Cardiac muscle cell (in vitro differentiated cells and primary cell): ENCODE data around the gene AP2M1. TPM values are rescaled to one million over a fixed set of nuclear protein-coding genes. Genes with fewer than 3 reads are reported as not detected.
"Not testable (repeated sequence)": the region's sequence is repeated elsewhere in the genome, so short reads cannot be mapped to it uniquely, and the experiment has no call there.

ENCODE experiments used
- DNase-seq, 2 donors: peaks; one replicate each; pipeline versions ENCODE4 v3.0.0 to v3.0.0-alpha.2; 2010 to 2017; ENCODE audit warnings: low read depth in 1 of 2, low spot score in 1 of 2
- H3K27ac ChIP-seq: fragments of 200-600 bp; sonication (generic); 2 replicates; pipeline ENCODE4 v1.5.1; 2016
- H3K27me3 ChIP-seq: fragments of 200-600 bp; sonication (generic); 2 replicates; pipeline ENCODE4 v1.6.0; 2016; ENCODE audit warnings: control low read depth
- H3K36me3 ChIP-seq: fragments of 200-600 bp; sonication (generic); 2 replicates; pipeline ENCODE4 v1.5.1; 2016; ENCODE audit warnings: control low read depth
- H3K4me1 ChIP-seq: fragments of 200-600 bp; sonication (generic); 2 replicates; pipeline ENCODE4 v1.8.1; 2017; ENCODE audit warnings: low read depth, mild to moderate bottlenecking, mixed run types
- H3K4me3 ChIP-seq: fragments of 200-600 bp; sonication (generic); 2 replicates; pipeline ENCODE4 v1.5.1; 2016; ENCODE audit warnings: mild to moderate bottlenecking
- H3K9me3 ChIP-seq: fragments of 200-600 bp; sonication (generic); 2 replicates; pipeline ENCODE4 v1.5.1; 2017; ENCODE audit warnings: low read depth, mild to moderate bottlenecking, control low read depth
- CTCF ChIP-seq: IDR thresholded peaks from 2 replicates; pipeline ENCODE4 v1.5.1; 2012; ENCODE audit warnings: low read depth, mild to moderate bottlenecking, low read length
- polyA plus RNA-seq: library from polyadenylated mRNA; unstranded; fragments of >200 nt; fragmentation: Nextera tagmentation; extraction: Ambion mirVana; gene quantifications from 2 replicates; pipeline ENCODE4 v1.2.1, GENCODE V29; 2016
- total RNA-seq: library from RNA; depleted of rRNA; stranded (reverse); fragments of >200 nt; gene quantifications from 2 replicates; pipeline ENCODE4 v1.2.3, GENCODE V29; 2016

AP2M1 gene
- total and polyA plus RNA-seq, 2 experiments from 2014 or later = 399 to 577 TPM

GRCh38 chr3:184149123-184149522 is 25.5 kb upstream of the AP2M1 start:
- H3K4me1 ChIP-seq = no peaks in the 10 kb centered on the region
- no peak overlapping the region for H3K27ac ChIP-seq
- H3K36me3 ChIP-seq = peaks cover 5% of the 10 kb centered on the region
- DNase-seq = no peak
- H3K9me3 ChIP-seq = no peaks in the 10 kb centered on the region
- H3K4me3 ChIP-seq = no peak overlapping the region
- TF ChIP-seq CTCF = no peak
- H3K27me3 ChIP-seq = no peaks in the 10 kb centered on the region

GRCh38 chr3:184149770-184150169 is 24.9 kb upstream of the AP2M1 start:
- H3K27ac ChIP-seq, H3K4me3 ChIP-seq, H3K36me3 ChIP-seq, H3K4me1 ChIP-seq, DNase-seq, H3K9me3 ChIP-seq, H3K27me3 ChIP-seq: not testable (repeated sequence)
- peak; percentile 20 for TF ChIP-seq CTCF

GRCh38 chr3:184154885-184155643 is 19.6 kb upstream of the AP2M1 start, which contains the start of gene DVL3:
Gene DVL3, plus strand, starts transcription at chr3:184155377. Its CDS starts 259 bp downstream, at chr3:184155636.
- DNase-seq = peak; percentile 80 to 81
- peak within 1 kb of the TSS; percentile 100 for H3K4me3 ChIP-seq
- H3K36me3 ChIP-seq = no peaks in the 10 kb centered on the region
- peaks cover 4% of the 10 kb centered on the region for H3K4me1 ChIP-seq
- H3K27me3 ChIP-seq = no peaks in the 10 kb centered on the region
- H3K27ac ChIP-seq = peak within 1 kb of the TSS; percentile 97
- no peaks in the 10 kb centered on the region for H3K9me3 ChIP-seq
- no peak for TF ChIP-seq CTCF

- H3K9me3 ChIP-seq = no peaks in the 10 kb centered on the region
- DNase-seq = peak in 1 of 2 donors; percentile 54
- no peaks in the 10 kb centered on the region for H3K36me3 ChIP-seq
- peak overlapping the region; percentile 97 for H3K27ac ChIP-seq
- no peak for TF ChIP-seq CTCF
- no peaks in the 10 kb centered on the region for H3K27me3 ChIP-seq
- H3K4me3 ChIP-seq = peak overlapping the region; percentile 100
- peaks cover 12% of the 10 kb centered on the region for H3K4me1 ChIP-seq
Measured at GRCh38 chr3:184155644-184156521, 18.8 kb upstream of the AP2M1 start.

GRCh38 chr3:184156522-184156955 is 18.1 kb upstream of the AP2M1 start:
- peaks cover 12% of the 10 kb centered on the region for H3K4me1 ChIP-seq
- no peaks in the 10 kb centered on the region for H3K27me3 ChIP-seq
- H3K27ac ChIP-seq = peak overlapping the region; percentile 97
- no peak for TF ChIP-seq CTCF
- no peaks in the 10 kb centered on the region for H3K36me3 ChIP-seq
- H3K4me3 ChIP-seq = peak overlapping the region; percentile 100
- no peaks in the 10 kb centered on the region for H3K9me3 ChIP-seq
- DNase-seq = peak; percentile 47 to 88
